Medulla oblongata (tissue), 1 donor: ENCODE results near the gene LGI4.
"Not testable (repeated sequence)": the region's sequence is repeated elsewhere in the genome, so short reads cannot be mapped to it uniquely, and the experiment has no call there.

Experiments used
- DNase-seq: peaks from one replicate; pipeline ENCODE4 v3.0.0-alpha.2; 2015; ENCODE audit errors: extremely low spot score

The LGI4 gene

GRCh38 chr19:35160629-35161433, 26.0 kb upstream of the LGI4 start:
- no peak for DNase-seq

GRCh38 chr19:35159606-35160005, 24.7 kb upstream of the LGI4 start:
- DNase-seq: no peak

GRCh38 chr19:35157431-35157830, 22.6 kb upstream of the LGI4 start:
- no peak for DNase-seq

- DNase-seq: no peak
Measured at GRCh38 chr19:35156673-35157014, 21.8 kb upstream of the LGI4 start.

GRCh38 chr19:35155981-35156672, 21.3 kb upstream of the LGI4 start:
- no peak for DNase-seq

GRCh38 chr19:35155441-35155840, 20.6 kb upstream of the LGI4 start:
- DNase-seq: no peak

GRCh38 chr19:35154525-35155406, 19.9 kb upstream of the LGI4 start, which contains the start of gene FXYD5:
TSS of gene FXYD5 (plus strand) at chr19:35154735. CDS start at chr19:35155551, 816 bp downstream.
- DNase-seq: no peak

- no peak for DNase-seq
Measured at GRCh38 chr19:35153701-35154524, 19.1 kb upstream of the LGI4 start.

GRCh38 chr19:35153129-35153522, 18.3 kb upstream of the LGI4 start:
- not testable (repeated sequence) for DNase-seq

- DNase-seq: no peak
Measured at GRCh38 chr19:35151273-35152065, 16.6 kb upstream of the LGI4 start.

GRCh38 chr19:35150445-35150844, 15.6 kb upstream of the LGI4 start:
- no peak for DNase-seq

GRCh38 chr19:35149463-35149862, 14.6 kb upstream of the LGI4 start:
- no peak for DNase-seq

GRCh38 chr19:35146746-35147459, 12.0 kb upstream of the LGI4 start:
- DNase-seq: no peak

- no peak for DNase-seq
Measured at GRCh38 chr19:35144600-35145436, 10.0 kb upstream of the LGI4 start.

- DNase-seq: no peak
Measured at GRCh38 chr19:35144259-35144599, 9.4 kb upstream of the LGI4 start.

- DNase-seq: no peak
Measured at GRCh38 chr19:35143818-35144217, 9.0 kb upstream of the LGI4 start.

- DNase-seq: no peak
Measured at GRCh38 chr19:35143231-35143715, 8.4 kb upstream of the LGI4 start, which contains the start of gene FXYD7. TSS of gene FXYD7 (plus strand) at chr19:35143255. CDS start at chr19:35143334, 79 bp downstream.

- DNase-seq: no peak
Measured at GRCh38 chr19:35142606-35143230, 7.9 kb upstream of the LGI4 start.
